Stimulated activated CD4-positive, alpha-beta T cell treated with anti-CD3 and anti-CD28 coated beads, Interleukin-12 subunit alpha, Interleukin-12 subunit beta, amount 100 ng/mL, for 48 hours (primary cell): Measurements from ENCODE around the gene IFI27L2.

ENCODE experiments used
- DNase-seq, 3 donors: peaks; one replicate each; pipeline ENCODE4 v3.0.0-alpha.2; 2020; ENCODE audit warnings: low read depth in 2 of 3, low spot score in 1 of 3

The IFI27L2 gene

DNA sequence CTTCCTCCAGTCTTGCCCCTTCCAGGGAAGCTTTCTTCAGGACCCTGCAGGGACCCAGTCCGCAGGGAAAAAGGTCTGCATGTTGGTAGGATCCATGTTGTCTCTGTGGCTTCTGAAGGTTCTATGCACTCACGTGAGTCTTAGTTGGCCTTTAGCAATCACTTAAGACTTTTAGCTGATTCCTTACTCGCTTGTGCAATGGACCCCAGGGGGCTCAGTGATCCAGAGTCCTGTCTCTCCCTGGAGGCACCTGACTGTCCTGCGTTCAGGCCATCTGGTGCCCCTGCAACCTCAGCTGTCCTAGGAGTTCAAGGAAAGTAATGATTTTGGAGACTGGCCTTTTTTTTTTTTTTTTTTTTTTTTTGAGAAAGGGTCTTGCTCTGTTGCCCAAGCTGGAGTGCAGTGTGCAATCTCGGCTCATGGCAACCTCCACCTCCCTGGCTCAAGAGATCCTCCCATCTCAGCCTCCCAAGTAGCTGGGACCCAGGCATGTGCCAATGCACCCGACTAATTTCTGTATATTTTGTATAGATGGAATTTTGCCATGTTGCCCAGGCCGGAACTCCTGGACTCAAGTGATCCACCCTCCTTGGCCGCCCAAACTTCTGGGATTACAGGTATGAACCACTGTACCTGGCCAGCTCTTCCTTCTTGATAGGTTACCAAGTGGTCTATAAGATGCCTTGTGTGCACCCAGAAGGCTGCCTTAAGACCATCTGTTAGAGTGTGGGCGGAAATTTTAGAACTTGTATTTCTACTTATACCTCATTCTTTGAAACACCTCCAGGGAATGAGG, 4.6 kb downstream of the IFI27L2 start:
- DNase-seq: no peak

DNA sequence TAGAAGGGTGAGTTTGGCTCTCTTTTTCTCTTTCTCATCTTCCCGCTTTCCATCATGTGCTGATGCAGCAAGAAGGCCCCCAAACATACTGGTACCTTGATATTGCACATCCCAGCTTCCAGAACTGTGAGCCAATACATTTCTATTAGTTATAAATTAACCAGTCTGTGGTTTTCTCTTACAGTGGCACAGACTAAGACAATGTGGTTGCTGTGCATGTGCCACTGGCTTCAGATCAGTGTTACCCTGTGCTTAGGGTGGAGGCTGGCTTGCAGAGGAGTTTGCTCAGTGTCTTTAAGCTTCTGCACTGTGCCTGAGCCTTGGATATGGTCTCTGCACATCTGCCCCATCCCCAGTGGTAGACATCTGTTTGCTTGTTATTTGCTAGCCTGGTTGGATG, 5.5 kb downstream of the IFI27L2 start:
- no peak for DNase-seq

DNA sequence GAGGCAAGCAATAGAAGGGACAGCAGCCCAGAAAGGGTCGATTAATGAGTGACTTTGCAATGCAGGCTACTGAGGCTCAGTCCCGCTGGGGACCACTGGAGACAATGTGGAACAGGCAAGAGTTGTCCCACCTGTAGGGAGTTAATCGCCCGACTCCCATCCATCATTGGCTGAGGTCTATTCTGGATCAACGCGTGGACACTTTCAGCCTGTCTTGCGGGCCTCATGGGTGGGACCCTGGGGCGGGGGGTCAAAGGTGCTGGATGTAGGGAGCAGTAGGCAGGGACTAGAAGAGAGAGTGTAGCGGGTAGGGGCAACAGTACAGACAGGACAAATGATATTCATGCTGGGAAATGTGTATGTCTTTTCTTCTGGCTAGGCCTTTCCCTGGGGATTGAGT, 6.1 kb downstream of the IFI27L2 start:
- no peak for DNase-seq

DNA sequence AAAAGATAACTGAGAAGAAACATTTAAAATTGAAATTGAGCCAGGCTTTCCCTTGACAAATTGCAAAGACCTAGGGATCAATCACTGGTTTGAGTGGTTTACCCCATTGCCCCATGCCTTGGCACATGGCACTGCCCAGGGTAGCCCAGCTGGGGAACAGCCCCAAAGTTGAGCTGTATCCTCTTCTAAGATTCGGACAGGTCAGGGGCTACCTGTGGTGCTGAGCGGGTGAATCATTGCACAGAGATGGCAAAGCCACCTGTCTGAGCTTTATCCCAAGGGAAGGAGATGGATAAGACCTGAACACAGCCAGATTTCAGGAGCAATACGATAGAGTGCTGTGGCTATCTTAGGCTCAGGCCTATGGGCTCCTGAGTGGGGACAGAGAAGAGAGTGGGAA, 7.0 kb downstream of the IFI27L2 start:
- DNase-seq: no peak

DNA sequence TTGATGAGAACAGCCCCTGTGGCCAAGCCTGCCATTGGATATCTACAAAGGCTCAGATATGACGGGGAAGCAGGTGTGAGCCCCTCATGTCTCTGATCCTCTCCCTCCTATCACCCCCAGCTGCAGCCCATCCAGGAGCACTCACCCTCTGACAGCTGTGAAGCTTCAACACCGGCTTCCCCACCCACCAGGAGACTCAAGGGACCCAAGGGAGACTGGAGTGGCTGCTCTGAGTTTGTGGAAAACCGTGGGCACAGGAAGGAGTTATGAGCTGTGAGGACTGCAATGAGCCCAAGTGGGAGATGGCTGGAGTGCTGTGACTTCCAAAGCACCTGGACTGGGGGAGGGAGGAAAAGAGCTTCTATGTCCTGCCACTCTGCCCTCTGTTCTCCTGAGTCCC, 7.9 kb downstream of the IFI27L2 start:
- no peak for DNase-seq

- DNase-seq: no peak
These were observed 8.6 kb downstream of the IFI27L2 start for GRCh38 chr14:94120667-94121340.

GRCh38 chr14:94119071-94119470, 10.3 kb downstream of the IFI27L2 start:
- DNase-seq: no peak

- DNase-seq: no peak
These were observed 11.5 kb downstream of the IFI27L2 start for GRCh38 chr14:94117856-94118255.

- DNase-seq: no peak
These were observed 12.7 kb downstream of the IFI27L2 start for GRCh38 chr14:94116701-94117100.

GRCh38 chr14:94115631-94116030, 13.8 kb downstream of the IFI27L2 start:
- no peak for DNase-seq

GRCh38 chr14:94115058-94115591, 14.3 kb downstream of the IFI27L2 start:
- no peak for DNase-seq

GRCh38 chr14:94114589-94115057, 14.8 kb downstream of the IFI27L2 start:
- no peak for DNase-seq

GRCh38 chr14:94113908-94114588, 15.4 kb downstream of the IFI27L2 start:
- DNase-seq: no peak

DNA sequence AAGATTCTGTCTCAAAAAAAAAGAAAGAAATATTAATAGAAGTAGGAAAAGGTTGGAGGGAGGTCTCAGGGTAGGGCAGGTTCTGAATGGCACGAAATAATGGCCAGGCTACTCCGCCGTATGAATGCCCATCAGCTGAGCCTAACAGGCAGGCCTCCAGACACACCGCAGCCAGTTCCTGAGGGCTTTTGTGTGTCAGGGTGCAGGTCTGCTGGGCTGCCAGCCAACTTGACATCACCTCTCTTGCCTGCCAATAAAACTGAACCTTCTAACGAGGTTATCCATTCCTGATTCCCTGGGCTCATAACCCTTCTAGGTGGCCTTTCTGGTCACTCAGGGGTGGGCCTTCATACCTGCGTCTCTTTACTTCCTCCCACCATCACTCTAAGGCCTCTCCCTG, 15.9 kb downstream of the IFI27L2 start:
- no peak for DNase-seq

DNA sequence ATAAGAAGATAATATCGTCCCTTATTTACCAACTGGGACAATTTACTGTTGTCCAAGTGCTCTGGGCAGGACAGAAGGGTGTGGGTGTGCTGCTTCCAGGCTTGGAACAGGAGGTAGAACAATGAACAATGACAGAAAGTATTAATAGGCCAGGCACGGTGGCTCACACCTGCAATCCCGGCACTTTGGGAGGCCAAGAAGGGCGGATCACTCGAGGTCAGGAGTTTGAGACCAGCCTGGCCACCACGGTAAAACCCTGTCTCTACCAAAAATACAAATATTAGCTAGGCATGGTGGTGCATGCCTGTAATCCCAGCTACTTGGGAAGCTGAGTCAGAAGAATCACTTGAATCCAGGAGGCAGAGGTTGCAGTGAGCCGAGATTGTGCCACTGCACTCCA, 16.3 kb downstream of the IFI27L2 start:
- no peak for DNase-seq

DNA sequence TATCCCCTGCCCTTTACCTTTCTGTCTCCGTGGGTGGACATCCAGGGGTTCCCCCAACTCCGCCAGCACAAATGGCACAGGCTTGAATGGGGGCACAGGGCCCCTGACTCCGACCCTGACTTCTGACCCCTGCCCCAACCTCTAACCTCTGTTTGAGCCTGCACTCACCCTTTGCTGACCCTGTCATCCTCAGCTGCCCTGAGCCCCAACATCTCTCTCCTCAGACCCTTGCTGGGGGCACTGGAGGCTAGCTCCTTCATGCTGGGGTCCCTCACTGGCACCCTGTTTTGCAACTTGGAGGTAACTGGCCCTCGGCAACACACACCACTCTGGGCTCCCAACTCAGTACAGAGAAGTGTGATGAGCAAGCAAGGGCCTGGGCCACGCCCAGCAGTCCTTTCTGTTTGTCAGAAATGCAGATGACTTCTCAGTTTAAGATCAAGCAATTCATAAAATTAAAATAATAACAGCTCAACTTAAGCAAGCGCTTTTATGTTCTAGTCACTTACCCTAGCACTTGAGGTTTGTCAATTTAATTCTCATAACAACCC, 16.8 kb downstream of the IFI27L2 start:
- no peak for DNase-seq

DNA sequence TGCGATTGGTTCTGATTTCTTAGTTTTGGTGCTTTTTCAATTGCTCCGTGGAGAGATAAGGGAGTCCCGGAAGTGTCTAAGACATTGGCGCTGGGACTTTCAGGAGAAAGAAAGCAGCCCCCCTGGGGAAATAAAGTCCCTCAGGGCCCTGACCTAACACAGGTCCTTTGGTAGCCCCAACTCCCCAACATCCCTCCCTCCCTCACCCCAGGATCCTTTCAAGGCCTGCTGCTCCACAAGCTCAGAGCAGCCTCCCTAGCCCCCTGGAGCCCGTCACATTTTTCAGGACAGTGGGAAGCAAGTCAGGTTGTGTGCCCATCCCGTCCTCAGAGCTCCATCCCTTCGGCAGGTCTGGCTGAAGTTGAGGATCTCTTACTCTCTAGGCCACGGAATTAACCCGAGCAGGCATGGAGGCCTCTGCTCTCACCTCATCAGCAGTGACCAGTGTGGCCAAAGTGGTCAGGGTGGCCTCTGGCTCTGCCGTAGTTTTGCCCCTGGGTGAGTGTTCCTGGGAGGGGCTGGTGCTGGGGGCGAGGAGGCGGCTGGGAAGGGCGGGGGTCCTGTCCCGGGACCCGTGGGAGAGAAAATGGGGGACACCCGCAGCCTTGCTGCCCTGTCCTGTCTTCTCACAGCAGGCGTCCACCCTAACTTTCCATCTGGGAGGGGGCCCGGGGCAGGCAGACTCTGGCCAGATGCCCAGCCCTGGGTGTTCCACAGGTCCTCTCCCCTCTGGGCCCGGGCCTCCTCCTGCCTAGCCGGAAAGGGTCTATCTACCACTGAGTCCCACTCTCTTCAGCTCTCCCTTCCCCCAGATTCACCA, 17.9 kb downstream of the IFI27L2 start:
- no peak for DNase-seq

GRCh38 chr14:94110552-94111181, 18.7 kb downstream of the IFI27L2 start, which contains the start of gene IFI27:
Gene IFI27, plus strand, starts transcription at chr14:94110736.
- no peak for DNase-seq

- DNase-seq: no peak
These were observed 19.5 kb downstream of the IFI27L2 start for GRCh38 chr14:94109915-94110250.

GRCh38 chr14:94104731-94105130, 24.7 kb downstream of the IFI27L2 start:
- DNase-seq: no peak
